ENCODE data around the gene ZG16. TPM values are rescaled to one million over a fixed set of nuclear protein-coding genes. Genes with fewer than 3 reads are reported as not detected.

ZG16 gene
- total RNA-seq, 2 experiments from 2014 or later = not detected

- TSS peak; percentile 75 for BruUV-seq (replicated peaks)
- Histone ChIP-seq H2AFZ (ENCODE audit: low read length) (peak overlapping the region; percentile 52), H3K4me3 (ENCODE audit: low read depth, low read length, poor library complexity, severe bottlenecking) (peak overlapping the region; percentile 89), H3K9me2 (ENCODE audit: insufficient read depth, low read length) (no peaks in the 10 kb centered on the region), H3K27ac (ENCODE audit: low read depth, low read length, poor library complexity, severe bottlenecking) (peak overlapping the region; percentile 72), H3K36me3 (ENCODE audit: insufficient read depth, low read length) (peaks cover 38% of the 10 kb centered on the region), H4K20me1 (ENCODE audit: insufficient read depth, low read length) (0 out of 2 replicates have a peak, but pooled peaks cover 6% of the 10 kb centered on the region), H3K4me2 (ENCODE audit: low read length) (peak overlapping the region; percentile 88), H3K79me2 (ENCODE audit: insufficient read depth, low read depth, low read length) (peaks cover 21% of the 10 kb centered on the region; the same call in 1 of the 2 replicates), H3K9me3 (ENCODE audit: low read length) (no peaks in the 10 kb centered on the region), H3K4me1 (ENCODE audit: insufficient read depth, low read length, poor library complexity, severe bottlenecking) (peaks cover 56% of the 10 kb centered on the region)
- intact Hi-C loops (cut with micrococcal nuclease; ENCODE audit: unreplicated experiment) = loop anchor here (5.0 kb wide), 1 partner anchor 157 kb away; the partner anchor contains the start of gene TAOK2
- ChIA-PET POLR2A (interaction anchor here (0.9 to 1.1 kb wide), 4 partner anchors 11 to 146 kb away, joined by 3 to 5 read pairs (median 3); no protein-coding TSS in a partner anchor), CTCF (ENCODE audit: unreplicated experiment) (interaction anchor here (0.5 to 1.0 kb wide), 4 partner anchors 11 to 265 kb away, joined by 3 to 4 read pairs (median 4); partner anchors contain the start of gene KIF22)
- DNase-seq (ENCODE audit: low spot score) = no peak
- TF ChIP-seq EZH2phosphoT487 (IDR thresholded peaks at IDR 0.05; ENCODE audit: borderline replicate concordance, low read depth, low read length) (no peak), CTCF (conservative IDR thresholded peaks at IDR 0.05; ENCODE audit: low read length) (no peak)
These were observed 37.1 kb downstream of the ZG16 start for GRCh38 chr16:29815032-29815721.

- TF ChIP-seq CTCF (conservative IDR thresholded peaks at IDR 0.05; ENCODE audit: low read length) = peak; percentile 87
- TF ChIP-seq EZH2phosphoT487 (IDR thresholded peaks at IDR 0.05; ENCODE audit: borderline replicate concordance, low read depth, low read length) = no peak
- ChIA-PET POLR2A (interaction anchor here (0.6 to 1.1 kb wide), 5 partner anchors 12 to 145 kb away, joined by 3 to 5 read pairs (median 3); no protein-coding TSS in a partner anchor), CTCF (ENCODE audit: unreplicated experiment) (interaction anchor here (0.5 to 1.0 kb wide), 4 partner anchors 12 to 264 kb away, joined by 3 to 4 read pairs (median 4); partner anchors contain the start of gene KIF22)
- peak within 1 kb of the TSS; percentile 88 for H3K4me2 ChIP-seq (ENCODE audit: low read length)
- no peaks in the 10 kb centered on the region for H3K9me2 ChIP-seq (ENCODE audit: insufficient read depth, low read length)
- H3K9me3 ChIP-seq (ENCODE audit: low read length) = no peaks in the 10 kb centered on the region
- H4K20me1 ChIP-seq (ENCODE audit: insufficient read depth, low read length) = 0 out of 2 replicates have a peak, but pooled peaks cover 4% of the 10 kb centered on the region
- peak; percentile 100 for DNase-seq (ENCODE audit: low spot score)
- H3K4me3 ChIP-seq (ENCODE audit: low read depth, low read length, poor library complexity, severe bottlenecking) = peak within 1 kb of the TSS; percentile 89
- intact Hi-C loops (cut with micrococcal nuclease; ENCODE audit: unreplicated experiment) = loop anchor here (1.0 to 5.0 kb wide), 2 partner anchors 26 to 156 kb away; partner anchors contain the start of genes KIF22 and TAOK2
- peaks cover 21% of the 10 kb centered on the region; the same call in 1 of the 2 replicates for H3K79me2 ChIP-seq (ENCODE audit: insufficient read depth, low read depth, low read length)
- H3K27ac ChIP-seq (ENCODE audit: low read depth, low read length, poor library complexity, severe bottlenecking) = peak within 1 kb of the TSS; percentile 72
- H3K36me3 ChIP-seq (ENCODE audit: insufficient read depth, low read length) = peaks cover 37% of the 10 kb centered on the region
- BruUV-seq (replicated peaks) = TSS peak; percentile 73
- peaks cover 56% of the 10 kb centered on the region for H3K4me1 ChIP-seq (ENCODE audit: insufficient read depth, low read length, poor library complexity, severe bottlenecking)
- H2AFZ ChIP-seq (ENCODE audit: low read length) = peak within 1 kb of the TSS; percentile 52
These were observed 38.0 kb downstream of the ZG16 start, which contains the start of gene PAGR1 for GRCh38 chr16:29815793-29816693. TSS of gene PAGR1 (plus strand) at chr16:29816152. CDS start at chr16:29816526, 374 bp downstream.
